Smooth muscle cell (in vitro differentiated cells): ENCODE data around the gene CERS6. TPM values are rescaled to one million over a fixed set of nuclear protein-coding genes. Genes with fewer than 3 reads are reported as not detected.

Experiments
- DNase-seq: peaks from one replicate; lab custom pipeline; 2025; ENCODE audit not compliant: unreplicated experiment; lab: John Stamatoyannopoulos, UW
- H2AFZ ChIP-seq: fragments of 200-600 bp; sonication (generic); 2 replicates; pipeline ENCODE4 v1.6.0; 2016; ENCODE audit warnings: antibody characterized with exemption, low read depth, mild to moderate bottlenecking
- H3F3A ChIP-seq: fragments of 200-600 bp; sonication (generic); 2 replicates; pipeline ENCODE4 v1.6.0; 2017; ENCODE audit warnings: antibody characterized with exemption, low read depth
- H3K27ac ChIP-seq: fragments of 200-600 bp; sonication (generic); 2 replicates; pipeline ENCODE4 v1.5.1; 2016; ENCODE audit warnings: low read depth, mild to moderate bottlenecking
- H3K27me3 ChIP-seq: fragments of 200-600 bp; sonication (generic); 2 replicates; pipeline ENCODE4 v1.6.1; 2016; ENCODE audit warnings: low read depth, mild to moderate bottlenecking
- H3K36me3 ChIP-seq: fragments of 200-600 bp; sonication (generic); 2 replicates; pipeline ENCODE4 v1.5.1; 2016; ENCODE audit warnings: low read depth
- H3K4me1 ChIP-seq: fragments of 200-600 bp; sonication (generic); 2 replicates; pipeline ENCODE4 v1.5.1; 2016; ENCODE audit warnings: low read depth
- H3K4me2 ChIP-seq: fragments of 200-600 bp; sonication (generic); 2 replicates; pipeline ENCODE4 v1.6.0; 2016; ENCODE audit warnings: mild to moderate bottlenecking
- H3K4me3 ChIP-seq: fragments of 200-600 bp; sonication (generic); 2 replicates; pipeline ENCODE4 v1.5.1; 2016; ENCODE audit warnings: mild to moderate bottlenecking
- H3K79me2 ChIP-seq: fragments of 200-600 bp; sonication (generic); 2 replicates; pipeline ENCODE4 v1.6.0; 2016; ENCODE audit warnings: low read depth, mild to moderate bottlenecking
- H3K9ac ChIP-seq: fragments of 200-600 bp; sonication (generic); 2 replicates; pipeline ENCODE4 v1.6.0; 2016; ENCODE audit warnings: low read depth
- H3K9me3 ChIP-seq: fragments of 200-600 bp; sonication (generic); replicated peaks from 2 replicates; pipeline ENCODE4 v1.5.1; 2016; ENCODE audit warnings: low read depth
- H4K20me1 ChIP-seq: fragments of 200-600 bp; sonication (generic); 2 replicates; pipeline ENCODE4 v1.6.0; 2016; ENCODE audit warnings: low read depth
- CTCF ChIP-seq: fragments of 200-600 bp; sonication (generic); IDR thresholded peaks from 2 replicates; pipeline ENCODE4 v1.5.1; 2017; ENCODE audit warnings: borderline replicate concordance, mild to moderate bottlenecking, antibody characterized with exemption; ENCODE audit not compliant: insufficient read depth, poor library complexity, severe bottlenecking
- WGBS: methylation state at CpG from one replicate; pipeline ENCODE4 v1.1.7; 2016; ENCODE audit warnings: low lambda C conversion rate; 5-methylcytosine and 5-hydroxymethylcytosine counted together
- microRNA-seq: library from miRNA; unstranded; fragments of <30 nt; microRNA quantifications from one replicate; pipeline ENCODE4, GENCODE V29; 2016; ENCODE audit warnings: borderline number of aligned reads
- polyA plus RNA-seq: library from polyadenylated mRNA; unstranded; fragments of >200 nt; fragmentation: Nextera tagmentation; extraction: Ambion mirVana; gene quantifications from 2 replicates; pipeline ENCODE4 v1.2.1, GENCODE V29; 2016
- small RNA-seq: library from RNA; depleted of rRNA; stranded (forward); fragments of <200 nt; gene quantifications from one replicate; pipeline ENCODE3, GENCODE V24; 2014
- total RNA-seq: library from RNA; depleted of rRNA; stranded (reverse); fragments of >200 nt; gene quantifications from 2 replicates; pipeline ENCODE4 v1.2.3, GENCODE V29; 2014

Gene CERS6
- total and polyA plus RNA-seq, 2 experiments from 2014 or later = 9.2 to 26.6 TPM

- no peaks in the 10 kb centered on the region for H4K20me1 ChIP-seq
- no peaks in the 10 kb centered on the region for H3K79me2 ChIP-seq
- no peak overlapping the region for H3K27ac ChIP-seq
- H2AFZ ChIP-seq = no peak overlapping the region
- no peaks in the 10 kb centered on the region for H3F3A ChIP-seq
- no peak overlapping the region for H3K4me3 ChIP-seq
- H3K27me3 ChIP-seq = no peaks in the 10 kb centered on the region
- no peaks in the 10 kb centered on the region for H3K4me1 ChIP-seq
- no peak for DNase-seq
- no peak for TF ChIP-seq CTCF
- no peaks in the 10 kb centered on the region for H3K36me3 ChIP-seq
- no peaks in the 10 kb centered on the region for H3K9me3 ChIP-seq
- no peak overlapping the region for H3K4me2 ChIP-seq
- 97% methylated on average over 1 of the region's 1 CpG for WGBS
- no peak overlapping the region for H3K9ac ChIP-seq
Measured at GRCh38 chr2:168821992-168822391, 365.9 kb downstream of the CERS6 start.

Small RNA genes within 50 kb of the gene (microRNA-seq; reads per million reads assigned to microRNA genes)
- not detected for gene MIR4774

Small RNA genes within 50 kb of the gene (small RNA-seq; reads per million reads assigned to genes)
- gene MIR4774 = not detected
- not detected for gene RN7SL813P
- gene RNU6-766P = not detected

Other genes starting within 250 kb of the CERS6 start
- 32.1 and 37.8 TPM in 2 replicates for gene STK39, start 208.7 kb upstream of the CERS6 start, total RNA-seq
- gene STK39, start 208.7 kb upstream of the CERS6 start, polyA plus RNA-seq = 18.8 and 21.1 TPM in 2 replicates